HepG2 (cell line): ENCODE measurements around the gene TTYH2. TPM values are rescaled to one million over a fixed set of nuclear protein-coding genes. Genes with fewer than 3 reads are reported as not detected.

Experiments used
- ATAC-seq: fragments of 200-7000 bp; cut with Tn5 transposase; 3 replicates; pipeline ENCODE4 v1.9.1; 2020; ENCODE audit warnings: mild to moderate bottlenecking, moderate library complexity
- BruUV-seq: library from RNA; stranded (reverse); fragments of 400-500 nt; replicated peaks from 2 replicates; lab custom pipeline; 2021; lab: Mats Ljungman, UMichigan
- CTCF ChIA-PET: fragments of 300-600 bp; formaldehyde crosslinking; extraction: SDS; loops from one replicate; lab custom pipeline; 2021; ENCODE audit warnings: low total read pairs, inconsistent platforms, low intra/inter-chr PET ratio; lab: Yijun Ruan, JAX
- POLR2A ChIA-PET: fragments of 350-600 bp; sonication (Branson Sonifier 250); formaldehyde crosslinking; loops from one replicate; lab custom pipeline; 2020; ENCODE audit warnings: antibody characterized with exemption, inconsistent platforms; lab: Yijun Ruan, JAX
- DNase-seq: peaks from one replicate; pipeline ENCODE4 v3.0.0-alpha.2; 2015; ENCODE audit warnings: low spot score
- FAIRE-seq: peaks from 3 replicates; lab custom pipeline; 2011; peaks lifted over from hg19 to GRCh38; lab: Jason Lieb, UNC
- H2AFZ ChIP-seq: one replicate; pipeline ENCODE4 v1.6.1; 2011; ENCODE audit warnings: low read length, inconsistent platforms
- H3K27ac ChIP-seq: fragments of 300-600 bp; 3 replicates; pipeline ENCODE4 v1.8.0; 2011; ENCODE audit warnings: mixed run types, mild to moderate bottlenecking, mixed read lengths, low read length, inconsistent platforms; ENCODE audit not compliant: insufficient read depth; ENCODE audit errors: extremely low read length
- H3K27me3 ChIP-seq, 2 experiments: fragments of 200-600 bp in 1 of 2; 2 replicates in 1 of 2; 3 replicates in 1 of 2; pipeline versions ENCODE4 v1.6.0 to v1.8.0; 2011; ENCODE audit warnings: low read length in 2 of 2, mild to moderate bottlenecking in 2 of 2, moderate library complexity in 2 of 2, inconsistent platforms in 1 of 2; ENCODE audit not compliant: insufficient read depth in 2 of 2, control insufficient read depth in 1 of 2
- H3K36me3 ChIP-seq, 2 experiments: fragments of 200-600 bp in 1 of 2; replicated peaks in 1 of 2; 2 replicates in 1 of 2; 3 replicates in 1 of 2; pipeline versions ENCODE4 v1.5.1 to v1.8.0; 2011; ENCODE audit warnings: low read length in 2 of 2, inconsistent platforms in 1 of 2; ENCODE audit not compliant: insufficient read depth in 2 of 2, control insufficient read depth in 1 of 2
- H3K4me1 ChIP-seq: 2 replicates; pipeline ENCODE4 v1.5.1; 2012; ENCODE audit warnings: low read length, inconsistent platforms; ENCODE audit not compliant: insufficient read depth
- H3K4me2 ChIP-seq: 2 replicates; pipeline ENCODE4 v1.6.0; 2011; ENCODE audit warnings: low read depth, low read length, inconsistent platforms
- H3K4me3 ChIP-seq, 3 experiments: fragments of 200-600 bp in 1 of 3; sonication (generic), shearing (Covaris generic) in 1 of 3; replicated peaks in 1 of 3; 2 replicates each; pipeline ENCODE4 v1.5.1; 2011 to 2016; ENCODE audit warnings: low read length in 3 of 3, inconsistent platforms in 2 of 3, low read depth in 2 of 3, mild to moderate bottlenecking in 2 of 3, control low read depth in 1 of 3, mixed read lengths in 1 of 3; ENCODE audit not compliant: insufficient read depth in 1 of 3
- H3K79me2 ChIP-seq: one replicate; pipeline ENCODE4 v1.6.1; 2011; ENCODE audit warnings: low read length, inconsistent platforms; ENCODE audit not compliant: insufficient read depth
- H3K9ac ChIP-seq: 2 replicates; pipeline ENCODE4 v1.6.0; 2011; ENCODE audit warnings: mild to moderate bottlenecking, low read depth, low read length, inconsistent platforms; ENCODE audit not compliant: insufficient read depth
- H3K9me3 ChIP-seq: 2 replicates; pipeline ENCODE4 v1.5.1; 2012; ENCODE audit warnings: mild to moderate bottlenecking, low read length
- H4K20me1 ChIP-seq: 2 replicates; pipeline ENCODE4 v1.6.0; 2011; ENCODE audit warnings: inconsistent platforms, mild to moderate bottlenecking, low read length, moderate library complexity; ENCODE audit not compliant: insufficient read depth
- KDM1A ChIP-seq: IDR thresholded peaks from 2 replicates; pipeline ENCODE4 v1.6.1; 2016; ENCODE audit warnings: missing compliant biosample characterization
- ZNF567 ChIP-seq: sonication (generic); formaldehyde crosslinking; IDR thresholded peaks from 2 replicates; pipeline ENCODE4 v1.8.1; 2023; ENCODE audit warnings: mild to moderate bottlenecking, missing genetic modification reagents, borderline replicate concordance
- WGBS: methylation state at CpG from one replicate; pipeline ENCODE4 v1.1.6; 2017; ENCODE audit warnings: low lambda C conversion rate; 5-methylcytosine and 5-hydroxymethylcytosine counted together
- in situ Hi-C: cut with HindIII; loops from 2 replicates; pipeline ENCODE4 v1.10.0; 2017; ENCODE audit warnings: low pct_unique_long_range_greater_than_20kb; ENCODE audit not compliant: extremely low pct_ligation_motif_present
- intact Hi-C: fragments of 100-400 bp; cut with micrococcal nuclease; formaldehyde crosslinking; loops from one replicate; pipeline ENCODE4 v1.10.0; 2022; ENCODE audit not compliant: unreplicated experiment
- polyA plus RNA-seq, 8 experiments: library from polyadenylated mRNA; depleted of rRNA in 3 of 8; stranded (reverse) in 7 of 8; unstranded in 1 of 8; fragments of >200 nt; fragmentation: Illumina TruSeq in 4 of 8; extraction: Trizol in 4 of 8; gene quantifications; 2 replicates each; pipeline versions ENCODE4 v1.2.1 to v1.2.3, GENCODE V29; 2011 to 2016; ENCODE audit warnings: low read depth in 4 of 8, missing spikeins in 1 of 8, mixed read lengths in 1 of 8; ENCODE audit not compliant: insufficient read depth in 1 of 8
- total RNA-seq, 5 experiments: library from RNA; depleted of rRNA; stranded (reverse); fragments of >200 nt; fragmentation: Illumina TruSeq; extraction: Trizol; gene quantifications; 2 replicates each; pipeline ENCODE4 v1.2.3, GENCODE V29; 2016; ENCODE audit warnings: low read depth in 1 of 5
- TF ChIP-seq, protein P1 (sequence below), 2 experiments: fragments of 450-650 bp in 1 of 2; sonication (generic) in 1 of 2; formaldehyde crosslinking; IDR thresholded peaks; 2 replicates each; pipeline versions ENCODE4 v1.5.0 to v1.8.0; 2020 to 2022; ENCODE audit warnings: mild to moderate bottlenecking in 1 of 2, missing genetic modification reagents in 1 of 2
- TF ChIP-seq, protein P2 (sequence below): sonication (generic); formaldehyde crosslinking; IDR thresholded peaks from 2 replicates; pipeline ENCODE4 v1.9.0; 2021; ENCODE audit warnings: missing genetic modification reagents, borderline replicate concordance

The TTYH2 gene
- total and polyA plus RNA-seq, 2 of the 13 experiments (the other 11 are each of a cell fraction or from before 2014, with no cell fraction given): 0.77 to 0.96 TPM

DNA sequence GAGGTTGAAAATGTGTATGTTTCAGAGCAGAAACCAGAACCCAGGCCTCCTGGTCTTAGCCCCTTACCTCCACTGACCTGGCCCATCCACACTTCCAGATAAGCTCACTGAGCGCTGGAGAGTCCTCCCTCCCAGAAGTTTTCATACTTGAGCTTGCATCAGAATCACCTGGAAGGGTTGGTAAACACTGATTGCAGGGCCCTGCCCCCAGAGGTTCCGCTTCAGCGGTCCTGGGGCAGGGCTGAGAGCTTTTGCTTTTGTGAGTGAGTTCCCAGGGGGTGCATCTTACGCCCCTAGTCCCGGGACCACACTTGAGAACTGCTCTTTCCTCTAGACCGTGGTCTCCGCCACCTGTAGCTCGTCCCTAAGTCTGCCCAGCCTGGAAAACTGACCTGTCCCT lies 20.6 kb downstream of the TTYH2 start:
- Histone ChIP-seq H3K4me2 (no peak overlapping the region), H3K27ac (no peak overlapping the region), H3K4me3 (no peak overlapping the region), H3K4me1 (0 out of 2 replicates have a peak, but pooled peaks cover under 1% of the 10 kb centered on the region), H3K9ac (no peak overlapping the region), H3K27me3 (peaks cover 3 to 4% of the 10 kb centered on the region in 2 experiments; a peak in 2 of 5 replicates), H3K36me3 (no peaks in the 10 kb centered on the region), H3K79me2 (no peaks in the 10 kb centered on the region), H2AFZ (no peak overlapping the region), H3K9me3 (no peaks in the 10 kb centered on the region), H4K20me1 (no peaks in the 10 kb centered on the region; the same call in 1 of the 2 replicates)
- TF ChIP-seq, protein P1, sequence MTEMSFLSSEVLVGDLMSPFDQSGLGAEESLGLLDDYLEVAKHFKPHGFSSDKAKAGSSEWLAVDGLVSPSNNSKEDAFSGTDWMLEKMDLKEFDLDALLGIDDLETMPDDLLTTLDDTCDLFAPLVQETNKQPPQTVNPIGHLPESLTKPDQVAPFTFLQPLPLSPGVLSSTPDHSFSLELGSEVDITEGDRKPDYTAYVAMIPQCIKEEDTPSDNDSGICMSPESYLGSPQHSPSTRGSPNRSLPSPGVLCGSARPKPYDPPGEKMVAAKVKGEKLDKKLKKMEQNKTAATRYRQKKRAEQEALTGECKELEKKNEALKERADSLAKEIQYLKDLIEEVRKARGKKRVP (CRISPR knock-in tag; IDR thresholded peaks at IDR 0.05): peak in 1 of 2 experiments; percentile 51; a peak in 2 of 4 replicates
- no peak for TF ChIP-seq KDM1A (CRISPR knock-in tag)
- intact Hi-C loops (no loop called here), in situ Hi-C loops (no loop called here)
- ATAC-seq: no peak
- BruUV-seq: no TSS peak
- FAIRE-seq: no peak
- 36% methylated on average over 8 of the region's 8 CpGs for WGBS
- POLR2A ChIA-PET: no interaction called here
- no peak for DNase-seq
- CTCF ChIA-PET: no interaction called here

DNA sequence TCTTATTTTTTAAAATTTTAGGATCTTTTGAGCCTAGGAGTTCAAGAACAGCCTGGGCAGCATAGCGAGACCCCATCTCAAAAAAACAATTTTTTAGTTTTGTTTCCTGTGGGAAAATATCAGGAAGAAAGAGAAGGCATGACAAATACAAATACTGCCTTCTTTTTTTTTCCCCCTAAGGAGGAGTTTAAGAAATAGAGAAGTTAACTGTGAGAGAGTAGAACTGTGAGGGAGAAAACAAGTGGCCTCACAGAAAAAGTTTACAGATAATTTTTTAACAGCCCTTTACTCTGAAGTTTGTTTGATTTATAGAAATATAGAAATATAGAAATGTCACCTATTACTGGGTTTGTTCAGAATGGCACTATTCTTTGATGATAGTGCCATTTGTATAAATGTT lies 21.1 kb downstream of the TTYH2 start:
- ChIA-PET CTCF (no interaction called here), POLR2A (no interaction called here)
- Histone ChIP-seq H2AFZ (no peak overlapping the region), H3K4me2 (no peak overlapping the region), H3K36me3 (no peaks in the 10 kb centered on the region), H3K4me3 (no peak overlapping the region), H3K9ac (no peak overlapping the region), H4K20me1 (no peaks in the 10 kb centered on the region; the same call in 1 of the 2 replicates), H3K27ac (no peak overlapping the region), H3K79me2 (no peaks in the 10 kb centered on the region), H3K9me3 (no peaks in the 10 kb centered on the region), H3K4me1 (no peaks in the 10 kb centered on the region), H3K27me3 (peaks cover 3 to 4% of the 10 kb centered on the region in 2 experiments; a peak in 2 of 5 replicates)
- DNase-seq (no peak), ATAC-seq (no peak), FAIRE-seq (no peak)
- in situ Hi-C loops: no loop called here
- 9% methylated on average over 1 of the region's 1 CpG for WGBS
- intact Hi-C loops: no loop called here
- no TSS peak for BruUV-seq
- TF ChIP-seq, protein P2, sequence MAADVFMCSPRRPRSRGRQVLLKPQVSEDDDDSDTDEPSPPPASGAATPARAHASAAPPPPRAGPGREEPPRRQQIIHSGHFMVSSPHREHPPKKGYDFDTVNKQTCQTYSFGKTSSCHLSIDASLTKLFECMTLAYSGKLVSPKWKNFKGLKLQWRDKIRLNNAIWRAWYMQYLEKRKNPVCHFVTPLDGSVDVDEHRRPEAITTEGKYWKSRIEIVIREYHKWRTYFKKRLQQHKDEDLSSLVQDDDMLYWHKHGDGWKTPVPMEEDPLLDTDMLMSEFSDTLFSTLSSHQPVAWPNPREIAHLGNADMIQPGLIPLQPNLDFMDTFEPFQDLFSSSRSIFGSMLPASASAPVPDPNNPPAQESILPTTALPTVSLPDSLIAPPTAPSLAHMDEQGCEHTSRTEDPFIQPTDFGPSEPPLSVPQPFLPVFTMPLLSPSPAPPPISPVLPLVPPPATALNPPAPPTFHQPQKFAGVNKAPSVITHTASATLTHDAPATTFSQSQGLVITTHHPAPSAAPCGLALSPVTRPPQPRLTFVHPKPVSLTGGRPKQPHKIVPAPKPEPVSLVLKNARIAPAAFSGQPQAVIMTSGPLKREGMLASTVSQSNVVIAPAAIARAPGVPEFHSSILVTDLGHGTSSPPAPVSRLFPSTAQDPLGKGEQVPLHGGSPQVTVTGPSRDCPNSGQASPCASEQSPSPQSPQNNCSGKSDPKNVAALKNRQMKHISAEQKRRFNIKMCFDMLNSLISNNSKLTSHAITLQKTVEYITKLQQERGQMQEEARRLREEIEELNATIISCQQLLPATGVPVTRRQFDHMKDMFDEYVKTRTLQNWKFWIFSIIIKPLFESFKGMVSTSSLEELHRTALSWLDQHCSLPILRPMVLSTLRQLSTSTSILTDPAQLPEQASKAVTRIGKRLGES (CRISPR knock-in tag): no peak
- TF ChIP-seq ZNF567 (CRISPR knock-in tag): no peak
